ENCODE results near the gene KIF6. TPM values are rescaled to one million over a fixed set of nuclear protein-coding genes. Genes with fewer than 3 reads are reported as not detected.

Gene KIF6
- total RNA-seq, 1 donor from 2014 or later, result 1.0 TPM

DNA sequence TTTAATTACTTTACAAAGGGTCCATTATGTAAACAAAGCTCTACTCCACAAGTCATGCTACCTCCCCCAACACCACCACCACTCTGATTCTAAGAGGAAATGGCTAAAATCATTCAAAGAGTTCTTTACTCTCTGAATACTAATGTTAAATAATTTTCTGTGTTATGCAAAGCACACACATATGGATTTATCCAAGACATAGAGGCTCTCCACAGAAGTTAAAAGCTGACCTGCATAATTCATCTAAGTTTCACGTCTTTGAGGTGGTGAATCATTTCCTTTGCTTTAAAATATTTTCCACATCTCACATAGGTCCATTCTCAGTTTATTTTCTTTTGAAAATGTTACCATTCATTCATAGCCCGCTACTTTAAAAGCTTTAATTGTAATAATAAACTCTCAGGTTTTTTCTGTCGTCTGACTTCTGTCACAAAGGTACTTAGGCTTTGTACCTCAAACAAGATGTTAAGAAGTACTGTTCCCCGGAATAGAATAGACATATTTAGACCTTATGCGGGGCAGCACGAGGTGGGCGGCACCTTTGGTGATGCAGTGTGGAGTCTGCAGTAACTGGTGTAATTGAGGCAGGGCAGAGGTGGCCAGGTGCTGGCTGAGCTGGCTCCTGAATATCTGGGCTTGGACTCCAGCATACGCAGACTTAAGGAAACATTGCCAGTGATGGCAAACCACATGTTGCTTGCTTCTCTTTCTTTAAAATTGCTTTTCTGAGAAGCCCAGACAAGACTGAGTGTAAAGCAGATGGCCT is 55.8 kb downstream of the KIF6 start:
- no peaks in the 10 kb centered on the region for H3K4me1 ChIP-seq (ENCODE audit: control insufficient read depth in 3 of 3, insufficient read depth in 3 of 3, low read length in 3 of 3)
- H3K27ac ChIP-seq (ENCODE audit: low read depth, low read length), result no peak overlapping the region
- no peaks in the 10 kb centered on the region for H3K27me3 ChIP-seq (ENCODE audit: control insufficient read depth in 3 of 3, insufficient read depth in 3 of 3, low read length in 3 of 3)

DNA sequence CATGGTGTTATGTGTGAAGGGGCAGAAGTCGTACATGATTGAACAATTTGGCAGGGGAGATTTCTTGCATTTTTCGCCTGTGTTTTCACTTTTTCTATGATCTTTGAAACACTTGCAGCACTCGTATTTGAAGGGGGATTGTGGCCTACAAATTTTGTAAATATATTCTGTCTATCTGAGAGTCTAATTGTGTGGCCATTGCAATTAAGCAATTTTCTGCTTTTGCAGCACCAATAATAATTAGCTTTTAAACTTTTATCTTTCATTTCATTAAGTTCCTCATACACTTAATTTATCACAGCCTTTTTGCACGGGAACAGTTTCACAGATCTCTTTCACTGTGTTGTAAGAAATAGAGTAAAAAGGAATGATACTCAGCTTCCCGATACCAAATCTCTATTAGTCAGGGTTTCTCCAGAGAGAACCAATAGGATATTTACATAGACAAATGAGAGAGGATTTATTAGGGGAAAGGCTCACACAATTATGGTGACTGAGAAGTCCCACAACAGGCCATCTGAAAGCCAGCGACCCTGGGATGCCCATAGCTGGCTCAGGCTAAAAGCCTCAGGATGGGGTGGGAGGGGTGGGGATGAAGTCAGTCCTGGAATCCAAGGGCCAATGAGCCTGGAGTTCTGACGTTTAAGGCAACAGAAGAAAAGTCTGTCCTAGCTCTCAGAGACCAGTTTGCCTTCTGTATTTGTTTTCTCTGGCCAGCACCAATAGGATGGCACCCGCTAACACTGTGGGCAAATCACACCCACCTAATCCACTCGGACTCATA is 58.3 kb downstream of the KIF6 start:
- H3K36me3 ChIP-seq (ENCODE audit: control insufficient read depth in 3 of 3, insufficient read depth in 3 of 3, low read length in 3 of 3), result no peaks in the 10 kb centered on the region
- no peak overlapping the region for H3K27ac ChIP-seq (ENCODE audit: low read depth, low read length)
- H3K9me3 ChIP-seq (ENCODE audit: control insufficient read depth in 3 of 3, low read length in 3 of 3), result no peaks in the 10 kb centered on the region
- H3K9ac ChIP-seq (ENCODE audit: low read depth in 1 of 3, low read length in 3 of 3), result no peak overlapping the region
- H3K27me3 ChIP-seq (ENCODE audit: control insufficient read depth in 3 of 3, insufficient read depth in 3 of 3, low read length in 3 of 3), result no peaks in the 10 kb centered on the region
- H3K4me3 ChIP-seq (ENCODE audit: low read length in 3 of 3), result no peak overlapping the region
- H3K4me1 ChIP-seq (ENCODE audit: control insufficient read depth in 3 of 3, insufficient read depth in 3 of 3, low read length in 3 of 3), result no peaks in the 10 kb centered on the region

More for the DNA sequence above, 55.8 kb downstream of the KIF6 start:
- H3K9me3 ChIP-seq (ENCODE audit: control insufficient read depth in 3 of 3, low read length in 3 of 3), result peaks cover 0 to 3% (median 1%) of the 10 kb centered on the region in 3 donors
- no peak overlapping the region for H3K4me3 ChIP-seq (ENCODE audit: low read length in 3 of 3)
- H3K36me3 ChIP-seq (ENCODE audit: control insufficient read depth in 3 of 3, insufficient read depth in 3 of 3, low read length in 3 of 3), result no peaks in the 10 kb centered on the region
- no peak overlapping the region for H3K9ac ChIP-seq (ENCODE audit: low read depth in 1 of 3, low read length in 3 of 3)

DNA sequence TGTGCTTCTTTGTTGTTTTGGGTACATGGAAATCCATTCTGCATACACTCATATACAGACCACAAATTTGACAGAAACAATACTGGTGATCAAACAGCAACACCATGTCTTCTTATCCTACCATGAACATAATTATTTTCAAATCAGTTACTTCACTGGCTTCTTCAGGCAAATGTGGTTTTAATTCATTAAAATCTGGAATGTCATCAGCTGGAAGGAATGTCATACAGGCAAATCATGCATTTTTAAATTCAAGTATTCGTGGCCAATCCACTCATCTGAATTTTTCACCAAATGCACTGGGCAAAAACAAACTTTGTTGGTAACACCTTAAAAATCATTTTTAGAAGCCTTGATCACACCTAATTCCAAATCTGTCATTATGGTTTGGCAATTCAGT is 59.3 kb downstream of the KIF6 start:
- H3K36me3 ChIP-seq (ENCODE audit: control insufficient read depth in 3 of 3, insufficient read depth in 3 of 3, low read length in 3 of 3), result no peaks in the 10 kb centered on the region

DNA sequence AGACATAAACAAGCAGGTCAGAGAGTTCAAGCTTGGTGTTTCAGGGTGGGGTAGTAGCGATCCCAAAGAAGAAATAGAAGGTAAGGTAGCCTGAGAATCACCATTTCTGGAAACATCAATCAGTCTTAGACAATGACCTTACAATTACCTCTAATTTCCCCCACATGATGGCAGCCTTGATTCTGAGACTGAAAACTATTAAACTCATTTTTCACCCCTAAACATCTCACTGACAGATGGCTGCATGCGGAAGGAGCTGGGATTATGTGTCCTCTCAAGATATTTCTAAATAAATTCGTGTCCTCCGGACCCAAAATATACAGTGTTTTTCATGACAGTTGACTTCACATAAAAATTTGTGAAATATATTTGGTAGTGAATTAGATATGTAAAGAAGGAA is 61.0 kb downstream of the KIF6 start:
- Histone ChIP-seq H3K9me3 (ENCODE audit: control insufficient read depth in 3 of 3, low read length in 3 of 3) (no peaks in the 10 kb centered on the region), H3K27me3 (ENCODE audit: control insufficient read depth in 3 of 3, insufficient read depth in 3 of 3, low read length in 3 of 3) (no peaks in the 10 kb centered on the region), H3K9ac (ENCODE audit: low read depth in 1 of 3, low read length in 3 of 3) (no peak overlapping the region), H3K27ac (ENCODE audit: low read depth, low read length) (no peak overlapping the region), H3K36me3 (ENCODE audit: control insufficient read depth in 3 of 3, insufficient read depth in 3 of 3, low read length in 3 of 3) (no peaks in the 10 kb centered on the region), H3K4me3 (ENCODE audit: low read length in 3 of 3) (no peak overlapping the region), H3K4me1 (ENCODE audit: control insufficient read depth in 3 of 3, insufficient read depth in 3 of 3, low read length in 3 of 3) (no peaks in the 10 kb centered on the region)

More for the DNA sequence above, 59.3 kb downstream of the KIF6 start:
- no peak overlapping the region for H3K4me3 ChIP-seq (ENCODE audit: low read length in 3 of 3)
- H3K9ac ChIP-seq (ENCODE audit: low read depth in 1 of 3, low read length in 3 of 3), result no peak overlapping the region
- no peaks in the 10 kb centered on the region for H3K9me3 ChIP-seq (ENCODE audit: control insufficient read depth in 3 of 3, low read length in 3 of 3)
- H3K27me3 ChIP-seq (ENCODE audit: control insufficient read depth in 3 of 3, insufficient read depth in 3 of 3, low read length in 3 of 3), result no peaks in the 10 kb centered on the region
- no peaks in the 10 kb centered on the region for H3K4me1 ChIP-seq (ENCODE audit: control insufficient read depth in 3 of 3, insufficient read depth in 3 of 3, low read length in 3 of 3)
- no peak overlapping the region for H3K27ac ChIP-seq (ENCODE audit: low read depth, low read length)

DNA sequence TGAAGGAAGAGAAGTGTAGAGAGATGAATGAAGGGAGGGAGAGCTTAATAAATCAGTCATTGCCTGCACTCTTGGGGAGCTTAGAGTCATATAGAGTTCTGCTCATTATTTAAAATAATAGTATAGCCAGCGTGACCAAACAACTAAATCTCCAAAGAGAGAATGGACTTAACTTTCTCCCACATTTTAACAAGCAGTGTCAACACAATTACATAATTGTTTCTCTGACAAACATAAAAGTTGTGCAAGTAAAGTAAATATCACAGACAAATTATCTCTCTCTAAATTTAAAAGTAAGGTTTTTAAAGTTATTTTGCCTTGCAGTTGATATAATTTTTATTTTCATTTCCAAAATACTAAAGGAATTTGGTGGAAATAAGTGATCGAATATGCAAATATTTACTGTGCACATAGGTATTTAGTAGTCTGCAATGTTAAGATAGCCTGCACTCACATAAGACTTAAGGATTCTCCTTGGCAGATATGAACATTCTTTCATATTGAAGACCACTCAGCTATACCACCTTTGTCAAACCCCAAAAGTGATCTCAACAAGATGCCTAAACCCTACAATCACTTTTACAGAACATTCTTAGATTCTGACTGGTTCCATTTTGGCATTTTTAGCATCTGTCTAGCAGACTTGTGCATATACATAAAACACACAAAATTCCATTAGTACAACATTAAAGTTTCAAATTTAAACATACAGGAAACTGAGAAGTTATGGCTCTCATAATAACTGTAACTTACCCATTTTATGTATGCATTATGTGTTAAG is 67.7 kb downstream of the KIF6 start:
- Histone ChIP-seq H3K36me3 (ENCODE audit: control insufficient read depth in 3 of 3, insufficient read depth in 3 of 3, low read length in 3 of 3) (no peaks in the 10 kb centered on the region), H3K27ac (ENCODE audit: low read depth, low read length) (no peak overlapping the region), H3K4me1 (ENCODE audit: control insufficient read depth in 3 of 3, insufficient read depth in 3 of 3, low read length in 3 of 3) (no peaks in the 10 kb centered on the region), H3K27me3 (ENCODE audit: control insufficient read depth in 3 of 3, insufficient read depth in 3 of 3, low read length in 3 of 3) (no peaks in the 10 kb centered on the region), H3K9me3 (ENCODE audit: control insufficient read depth in 3 of 3, low read length in 3 of 3) (no peaks in the 10 kb centered on the region), H3K9ac (ENCODE audit: low read depth in 1 of 3, low read length in 3 of 3) (no peak overlapping the region), H3K4me3 (ENCODE audit: low read length in 3 of 3) (no peak overlapping the region)

DNA sequence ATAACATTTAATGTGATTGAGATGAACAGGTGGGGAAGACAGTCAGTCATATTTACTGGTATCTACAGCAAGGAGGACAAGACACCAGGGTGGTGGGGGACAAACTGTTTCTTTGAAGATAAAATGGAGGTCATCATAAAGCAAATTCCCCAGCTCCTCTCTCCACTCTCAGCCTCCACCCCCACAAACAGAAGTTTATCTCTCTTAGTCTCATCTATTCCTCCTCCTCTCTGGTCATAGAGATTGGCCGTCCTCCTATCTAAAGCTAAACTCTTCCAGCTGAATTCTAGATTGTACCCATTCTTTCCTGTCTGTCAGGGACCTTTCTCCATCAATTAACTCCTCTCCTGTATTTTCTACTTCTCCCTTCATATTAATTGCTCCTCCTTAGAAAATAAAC is 71.1 kb downstream of the KIF6 start:
- no peak overlapping the region for H3K9ac ChIP-seq (ENCODE audit: low read depth in 1 of 3, low read length in 3 of 3)
- no peak overlapping the region for H3K4me3 ChIP-seq (ENCODE audit: low read length in 3 of 3)
- H3K4me1 ChIP-seq (ENCODE audit: control insufficient read depth in 3 of 3, insufficient read depth in 3 of 3, low read length in 3 of 3), result no peaks in the 10 kb centered on the region
- no peak overlapping the region for H3K27ac ChIP-seq (ENCODE audit: low read depth, low read length)
- no peaks in the 10 kb centered on the region for H3K9me3 ChIP-seq (ENCODE audit: control insufficient read depth in 3 of 3, low read length in 3 of 3)
- no peaks in the 10 kb centered on the region for H3K27me3 ChIP-seq (ENCODE audit: control insufficient read depth in 3 of 3, insufficient read depth in 3 of 3, low read length in 3 of 3)
- H3K36me3 ChIP-seq (ENCODE audit: control insufficient read depth in 3 of 3, insufficient read depth in 3 of 3, low read length in 3 of 3), result no peaks in the 10 kb centered on the region

DNA sequence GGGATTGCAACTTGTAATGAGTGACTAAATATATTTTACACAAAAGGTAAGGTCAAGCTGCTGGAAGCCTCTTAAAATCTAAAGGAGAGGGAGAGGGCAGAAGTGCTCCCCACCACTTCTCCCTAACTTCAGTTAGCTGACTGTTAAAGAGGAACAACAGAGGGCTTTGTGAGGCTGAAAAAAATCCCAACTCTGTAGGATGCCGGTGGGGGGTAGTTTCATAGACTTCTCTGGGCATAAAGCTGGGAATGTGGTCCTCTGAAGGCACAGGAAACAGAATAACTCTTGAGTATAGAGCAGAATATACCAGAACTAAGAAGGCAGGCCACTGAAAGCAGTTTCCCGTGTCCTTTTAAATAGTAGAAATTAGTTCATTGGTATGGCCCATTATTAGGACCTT is 71.6 kb downstream of the KIF6 start:
- H3K9ac ChIP-seq (ENCODE audit: low read depth in 1 of 3, low read length in 3 of 3), result no peak overlapping the region
- no peaks in the 10 kb centered on the region for H3K27me3 ChIP-seq (ENCODE audit: control insufficient read depth in 3 of 3, insufficient read depth in 3 of 3, low read length in 3 of 3)
- no peaks in the 10 kb centered on the region for H3K9me3 ChIP-seq (ENCODE audit: control insufficient read depth in 3 of 3, low read length in 3 of 3)
- no peaks in the 10 kb centered on the region for H3K36me3 ChIP-seq (ENCODE audit: control insufficient read depth in 3 of 3, insufficient read depth in 3 of 3, low read length in 3 of 3)
- no peak overlapping the region for H3K4me3 ChIP-seq (ENCODE audit: low read length in 3 of 3)
- no peaks in the 10 kb centered on the region for H3K4me1 ChIP-seq (ENCODE audit: control insufficient read depth in 3 of 3, insufficient read depth in 3 of 3, low read length in 3 of 3)
- H3K27ac ChIP-seq (ENCODE audit: low read depth, low read length), result no peak overlapping the region

DNA sequence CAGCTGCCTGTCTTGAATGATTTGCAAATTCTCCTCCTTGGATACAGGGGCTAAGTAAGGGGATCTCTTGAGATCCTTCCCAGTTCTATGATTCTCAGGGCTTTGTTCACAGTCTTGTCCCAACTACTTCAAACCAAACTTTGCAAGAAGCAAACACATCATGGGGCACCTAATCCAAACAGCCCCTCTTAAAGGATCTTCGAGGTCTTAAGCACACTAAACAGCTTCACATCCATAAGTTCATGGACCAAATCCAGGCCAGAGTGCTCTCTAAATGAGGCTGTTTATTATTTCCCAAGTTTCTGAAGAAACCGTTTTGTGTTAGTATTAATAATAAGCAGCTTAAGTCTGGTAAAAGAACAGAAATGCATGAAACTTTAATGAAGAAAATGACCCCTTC is 75.2 kb downstream of the KIF6 start:
- Histone ChIP-seq H3K4me1 (ENCODE audit: control insufficient read depth in 3 of 3, insufficient read depth in 3 of 3, low read length in 3 of 3) (no peaks in the 10 kb centered on the region), H3K36me3 (ENCODE audit: control insufficient read depth in 3 of 3, insufficient read depth in 3 of 3, low read length in 3 of 3) (no peaks in the 10 kb centered on the region), H3K27me3 (ENCODE audit: control insufficient read depth in 3 of 3, insufficient read depth in 3 of 3, low read length in 3 of 3) (no peaks in the 10 kb centered on the region), H3K27ac (ENCODE audit: low read depth, low read length) (no peak overlapping the region), H3K9me3 (ENCODE audit: control insufficient read depth in 3 of 3, low read length in 3 of 3) (no peaks in the 10 kb centered on the region), H3K9ac (ENCODE audit: low read depth in 1 of 3, low read length in 3 of 3) (no peak overlapping the region), H3K4me3 (ENCODE audit: low read length in 3 of 3) (no peak overlapping the region)

DNA sequence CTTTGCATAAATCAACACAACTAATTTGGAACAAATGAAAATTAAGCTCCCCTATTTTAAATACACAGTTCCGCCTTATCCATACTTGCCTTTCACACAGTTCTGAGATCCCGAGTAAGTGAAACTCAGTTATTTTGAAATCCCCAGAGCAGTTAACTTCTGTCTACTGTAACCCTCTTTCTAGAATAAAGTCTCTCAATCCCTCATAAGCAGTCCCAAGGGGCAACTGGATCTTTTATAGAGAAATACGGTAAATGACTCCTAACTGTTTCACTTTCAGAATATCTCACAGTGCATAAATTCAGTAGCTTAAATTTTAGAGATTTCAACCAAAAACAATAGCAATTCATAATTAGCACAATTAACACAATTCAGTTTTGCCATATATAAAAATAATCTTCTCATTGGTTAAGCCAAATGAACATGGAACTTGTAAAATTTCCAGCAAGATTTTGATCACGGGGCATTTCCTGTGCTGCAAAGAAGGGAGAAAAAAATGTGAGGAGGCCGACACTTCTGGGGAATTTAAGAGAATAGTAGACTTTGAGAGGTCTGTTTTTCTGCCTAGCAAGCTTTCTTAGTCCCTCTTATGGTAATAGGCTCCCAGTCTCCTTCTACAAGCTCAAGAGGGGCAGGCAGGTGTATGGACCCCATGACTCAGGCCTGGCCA is 78.3 kb downstream of the KIF6 start:
- Histone ChIP-seq H3K4me3 (ENCODE audit: low read length in 3 of 3) (peak overlapping the region in 1 of 3 donors; percentile 18), H3K36me3 (ENCODE audit: control insufficient read depth in 3 of 3, insufficient read depth in 3 of 3, low read length in 3 of 3) (no peaks in the 10 kb centered on the region), H3K4me1 (ENCODE audit: control insufficient read depth in 3 of 3, insufficient read depth in 3 of 3, low read length in 3 of 3) (no peaks in the 10 kb centered on the region), H3K9ac (ENCODE audit: low read depth in 1 of 3, low read length in 3 of 3) (no peak overlapping the region), H3K27ac (ENCODE audit: low read depth, low read length) (no peak overlapping the region), H3K27me3 (ENCODE audit: control insufficient read depth in 3 of 3, insufficient read depth in 3 of 3, low read length in 3 of 3) (no peaks in the 10 kb centered on the region), H3K9me3 (ENCODE audit: control insufficient read depth in 3 of 3, low read length in 3 of 3) (no peaks in the 10 kb centered on the region)

All from skeletal muscle tissue (tissue), 4 donors.